Measurements from ENCODE around the gene CD160. TPM values are rescaled to one million over a fixed set of nuclear protein-coding genes. Genes with fewer than 3 reads are reported as not detected.
A peak's percentile ranks its signal among the peaks of the same experiment; 100 is the strongest.

The CD160 gene
- total and polyA plus RNA-seq, 8 donors = 0.42 to 3.2 (median 2.6) TPM

GRCh38 chr1:145750426-145750825 lies 31.1 kb downstream of the CD160 start:
- intact Hi-C loops (cut with DNase I) = no loop called here
- no peak overlapping the region for H3K27ac ChIP-seq
- peak; percentile 14 for ATAC-seq
- no peaks in the 10 kb centered on the region for H3K4me1 ChIP-seq
- TF ChIP-seq, protein P1, sequence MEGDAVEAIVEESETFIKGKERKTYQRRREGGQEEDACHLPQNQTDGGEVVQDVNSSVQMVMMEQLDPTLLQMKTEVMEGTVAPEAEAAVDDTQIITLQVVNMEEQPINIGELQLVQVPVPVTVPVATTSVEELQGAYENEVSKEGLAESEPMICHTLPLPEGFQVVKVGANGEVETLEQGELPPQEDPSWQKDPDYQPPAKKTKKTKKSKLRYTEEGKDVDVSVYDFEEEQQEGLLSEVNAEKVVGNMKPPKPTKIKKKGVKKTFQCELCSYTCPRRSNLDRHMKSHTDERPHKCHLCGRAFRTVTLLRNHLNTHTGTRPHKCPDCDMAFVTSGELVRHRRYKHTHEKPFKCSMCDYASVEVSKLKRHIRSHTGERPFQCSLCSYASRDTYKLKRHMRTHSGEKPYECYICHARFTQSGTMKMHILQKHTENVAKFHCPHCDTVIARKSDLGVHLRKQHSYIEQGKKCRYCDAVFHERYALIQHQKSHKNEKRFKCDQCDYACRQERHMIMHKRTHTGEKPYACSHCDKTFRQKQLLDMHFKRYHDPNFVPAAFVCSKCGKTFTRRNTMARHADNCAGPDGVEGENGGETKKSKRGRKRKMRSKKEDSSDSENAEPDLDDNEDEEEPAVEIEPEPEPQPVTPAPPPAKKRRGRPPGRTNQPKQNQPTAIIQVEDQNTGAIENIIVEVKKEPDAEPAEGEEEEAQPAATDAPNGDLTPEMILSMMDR (IDR thresholded peaks at IDR 0.05) = no peak
- no peak for DNase-seq
- H3K9me3 ChIP-seq = no peaks in the 10 kb centered on the region
- H3K4me3 ChIP-seq = no peak overlapping the region
- no peaks in the 10 kb centered on the region for H3K27me3 ChIP-seq
- peaks cover 0 to 69% of the 10 kb centered on the region in 2 donors for H3K36me3 ChIP-seq

DNA sequence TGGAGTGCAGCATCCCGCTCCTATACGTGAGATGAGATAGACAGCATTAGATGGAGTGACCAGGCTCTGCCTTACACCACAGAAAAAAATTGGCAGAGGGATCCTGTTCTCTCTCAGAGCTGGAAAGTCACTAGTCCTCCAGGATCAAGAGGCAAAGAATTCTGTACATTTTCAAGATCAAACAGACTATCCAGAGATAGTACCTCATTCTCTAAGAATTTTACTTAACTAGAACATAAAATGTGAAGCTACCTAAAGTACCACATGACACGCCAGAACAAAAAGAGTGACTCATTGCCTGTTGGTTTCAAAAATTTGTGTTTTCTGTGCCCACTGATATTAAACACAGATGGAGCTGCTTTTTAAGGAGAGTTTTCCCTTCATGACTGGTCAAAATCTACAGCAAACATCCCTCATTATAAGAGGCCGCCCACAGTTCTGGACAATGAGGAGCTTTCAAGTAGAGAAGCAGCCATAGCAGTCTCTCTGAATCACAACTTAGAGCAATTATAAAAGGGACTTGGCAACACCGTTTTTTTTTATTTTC lies 32.3 kb downstream of the CD160 start:
- peak; percentile 50 for ATAC-seq
- peaks cover 0 to 68% of the 10 kb centered on the region in 2 donors for H3K36me3 ChIP-seq
- H3K4me1 ChIP-seq = no peaks in the 10 kb centered on the region
- DNase-seq = no peak
- TF ChIP-seq, protein P1 (IDR thresholded peaks at IDR 0.05) = no peak
- H3K27me3 ChIP-seq = no peaks in the 10 kb centered on the region
- H3K4me3 ChIP-seq = no peak overlapping the region
- no peaks in the 10 kb centered on the region for H3K9me3 ChIP-seq
- H3K27ac ChIP-seq = no peak overlapping the region
- intact Hi-C loops (cut with DNase I) = no loop called here

GRCh38 chr1:145757420-145757819 lies 38.1 kb downstream of the CD160 start:
- intact Hi-C loops (cut with DNase I) = no loop called here

GRCh38 chr1:145758116-145758515 lies 38.8 kb downstream of the CD160 start:
- ATAC-seq = no peak
- intact Hi-C loops (cut with DNase I) = no loop called here
- TF ChIP-seq, protein P1 (IDR thresholded peaks at IDR 0.05) = no peak

More at GRCh38 chr1:145757420-145757819, 38.1 kb downstream of the CD160 start:
- no peak overlapping the region for H3K4me3 ChIP-seq
- no peaks in the 10 kb centered on the region for H3K4me1 ChIP-seq
- TF ChIP-seq, protein P1 (IDR thresholded peaks at IDR 0.05) = no peak
- H3K36me3 ChIP-seq = peaks cover 0 to 50% of the 10 kb centered on the region in 2 donors
- peaks cover 0 to 8% of the 10 kb centered on the region in 2 donors for H3K9me3 ChIP-seq
- DNase-seq = no peak
- H3K27me3 ChIP-seq = no peaks in the 10 kb centered on the region
- ATAC-seq = no peak
- H3K27ac ChIP-seq = no peak overlapping the region

DNA sequence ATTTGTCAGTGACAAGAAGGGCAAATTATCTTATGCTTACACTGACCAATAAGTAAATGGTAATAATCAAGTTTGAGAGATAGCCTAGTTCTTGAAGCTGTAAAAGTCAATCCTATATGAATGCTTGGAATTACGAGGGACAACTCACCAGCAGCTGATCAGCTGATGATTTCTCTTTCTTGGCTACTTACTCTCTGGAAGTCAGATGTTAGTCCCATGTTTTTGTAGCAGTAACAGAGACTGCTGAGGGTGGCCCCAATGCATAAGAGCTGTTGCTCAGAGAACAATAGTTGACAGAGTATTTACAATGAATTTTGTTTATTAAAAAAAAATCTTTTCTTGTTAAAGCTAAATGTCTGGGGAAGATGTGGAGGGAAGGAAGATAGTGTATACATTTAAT lies 39.3 kb downstream of the CD160 start:
- Histone ChIP-seq H3K4me1 (no peaks in the 10 kb centered on the region), H3K27me3 (no peaks in the 10 kb centered on the region), H3K36me3 (peaks cover 0 to 50% of the 10 kb centered on the region in 2 donors), H3K9me3 (peaks cover 0 to 8% of the 10 kb centered on the region in 2 donors), H3K27ac (no peak overlapping the region), H3K4me3 (no peak overlapping the region)
- TF ChIP-seq, protein P1 (IDR thresholded peaks at IDR 0.05) = no peak
- no peak for DNase-seq
- intact Hi-C loops (cut with DNase I) = no loop called here
- ATAC-seq = no peak

More at GRCh38 chr1:145758116-145758515, 38.8 kb downstream of the CD160 start:
- Histone ChIP-seq H3K4me3 (no peak overlapping the region), H3K27ac (no peak overlapping the region), H3K4me1 (no peaks in the 10 kb centered on the region), H3K27me3 (no peaks in the 10 kb centered on the region), H3K36me3 (peaks cover 0 to 45% of the 10 kb centered on the region in 2 donors), H3K9me3 (peaks cover 0 to 8% of the 10 kb centered on the region in 2 donors)
- no peak for DNase-seq

Measured in left lung (tissue), 10 donors.